ENCODE results near the gene SEPTIN8. TPM values are rescaled to one million over a fixed set of nuclear protein-coding genes. Genes with fewer than 3 reads are reported as not detected.

Gene SEPTIN8
- polyA plus RNA-seq, 1 donor (not counting 4 experiments of a cell fraction or from before 2014, with no cell fraction given): 46.4 TPM

DNA sequence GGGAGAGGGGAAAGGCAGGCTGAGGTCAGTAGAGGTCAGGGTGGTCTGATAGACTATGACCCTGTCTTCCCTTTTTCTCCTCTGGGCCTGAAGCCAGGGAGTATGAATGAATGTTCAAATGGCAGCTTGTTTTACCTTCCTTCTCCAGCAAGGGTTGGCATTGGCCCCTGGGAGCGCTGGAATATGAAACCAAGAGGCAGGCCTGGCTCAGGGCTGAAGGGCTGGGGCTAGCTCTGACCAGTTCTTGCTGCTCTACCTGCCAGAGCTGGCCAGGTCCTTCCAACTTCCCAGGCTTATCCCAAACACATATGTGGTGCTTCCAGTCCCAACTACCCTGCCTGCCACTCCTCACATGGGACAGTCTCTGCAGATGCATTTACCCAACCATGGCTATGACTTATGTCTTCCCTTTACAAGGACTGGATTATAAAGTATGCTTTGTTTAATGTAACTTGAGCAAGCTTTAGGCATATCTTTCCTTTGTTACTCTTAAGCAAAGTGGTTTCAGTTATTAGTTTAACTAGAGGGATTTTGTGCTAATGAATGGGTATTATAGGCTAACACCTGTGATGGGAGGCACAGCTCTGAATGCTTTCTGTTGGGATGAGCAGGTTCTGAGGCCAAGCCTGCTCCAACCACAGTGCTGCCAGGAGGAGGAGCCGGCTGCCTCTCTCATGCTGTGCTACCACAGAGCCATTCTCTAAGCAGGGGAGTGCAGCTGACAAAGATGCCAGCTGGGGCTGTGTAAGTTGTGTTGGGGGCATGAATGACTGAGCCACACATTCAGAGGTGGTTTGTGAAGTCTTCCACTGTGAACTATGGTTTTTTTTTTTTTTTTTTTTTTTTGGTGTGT is 23.7 kb downstream of the SEPTIN8 start:
- Histone ChIP-seq H3K36me3 (ENCODE audit: control insufficient read depth in 2 of 2, extremely low read depth in 1 of 2, insufficient read depth in 2 of 2, low read length in 2 of 2) (peaks cover 0 to 9% of the 10 kb centered on the region in 2 experiments), H2AFZ (ENCODE audit: control insufficient read depth, low read length) (no peak overlapping the region), H3K9ac (ENCODE audit: control insufficient read depth, extremely low read depth, insufficient read depth, low read length) (no peak overlapping the region), H3K9me1 (ENCODE audit: control insufficient read depth, extremely low read depth, insufficient read depth, low read length) (no peaks in the 10 kb centered on the region), H3K4me3 (ENCODE audit: control insufficient read depth in 2 of 3, extremely low read depth in 1 of 3, insufficient read depth in 2 of 3, low read depth in 1 of 3, low read length in 3 of 3) (no peak overlapping the region), H3K4me2 (ENCODE audit: control insufficient read depth, extremely low read depth, insufficient read depth, low read depth, low read length) (no peak overlapping the region), H3K4me1 (ENCODE audit: control insufficient read depth, extremely low read depth, insufficient read depth, low read length) (no peaks in the 10 kb centered on the region), H3K27me3 (ENCODE audit: control insufficient read depth, extremely low read depth, insufficient read depth, low read length) (no peaks in the 10 kb centered on the region), H3K27ac (ENCODE audit: control insufficient read depth, insufficient read depth, low read length) (no peak overlapping the region), H3K9me3 (ENCODE audit: control insufficient read depth, low read depth, low read length) (no peaks in the 10 kb centered on the region), H3K79me2 (ENCODE audit: control insufficient read depth, insufficient read depth, low read length) (no peaks in the 10 kb centered on the region), H4K20me1 (ENCODE audit: control insufficient read depth, extremely low read depth, insufficient read depth, low read length) (no peaks in the 10 kb centered on the region)
- DNase-seq (ENCODE audit: low read depth, low spot score) (no peak), FAIRE-seq (peak; percentile 5)
- no peak for TF ChIP-seq EZH2 (IDR thresholded peaks at IDR 0.05; ENCODE audit: low read length)
- TF ChIP-seq, protein P1, sequence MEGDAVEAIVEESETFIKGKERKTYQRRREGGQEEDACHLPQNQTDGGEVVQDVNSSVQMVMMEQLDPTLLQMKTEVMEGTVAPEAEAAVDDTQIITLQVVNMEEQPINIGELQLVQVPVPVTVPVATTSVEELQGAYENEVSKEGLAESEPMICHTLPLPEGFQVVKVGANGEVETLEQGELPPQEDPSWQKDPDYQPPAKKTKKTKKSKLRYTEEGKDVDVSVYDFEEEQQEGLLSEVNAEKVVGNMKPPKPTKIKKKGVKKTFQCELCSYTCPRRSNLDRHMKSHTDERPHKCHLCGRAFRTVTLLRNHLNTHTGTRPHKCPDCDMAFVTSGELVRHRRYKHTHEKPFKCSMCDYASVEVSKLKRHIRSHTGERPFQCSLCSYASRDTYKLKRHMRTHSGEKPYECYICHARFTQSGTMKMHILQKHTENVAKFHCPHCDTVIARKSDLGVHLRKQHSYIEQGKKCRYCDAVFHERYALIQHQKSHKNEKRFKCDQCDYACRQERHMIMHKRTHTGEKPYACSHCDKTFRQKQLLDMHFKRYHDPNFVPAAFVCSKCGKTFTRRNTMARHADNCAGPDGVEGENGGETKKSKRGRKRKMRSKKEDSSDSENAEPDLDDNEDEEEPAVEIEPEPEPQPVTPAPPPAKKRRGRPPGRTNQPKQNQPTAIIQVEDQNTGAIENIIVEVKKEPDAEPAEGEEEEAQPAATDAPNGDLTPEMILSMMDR (optimal IDR thresholded peaks at IDR 0.05 in 1 of 3, IDR thresholded peaks at IDR 0.05 in 1 of 3, conservative IDR thresholded peaks at IDR 0.05 in 1 of 3; ENCODE audit: extremely low read depth in 1 of 3, insufficient read depth in 2 of 3, low read length in 3 of 3): peak in 2 of 3 experiments; percentile 10 to 55
- dilution Hi-C loops (cut with MboI; ENCODE audit: extremely low pct_ligation_motif_present, low sequenced_read_pairs): no loop called here

DNA sequence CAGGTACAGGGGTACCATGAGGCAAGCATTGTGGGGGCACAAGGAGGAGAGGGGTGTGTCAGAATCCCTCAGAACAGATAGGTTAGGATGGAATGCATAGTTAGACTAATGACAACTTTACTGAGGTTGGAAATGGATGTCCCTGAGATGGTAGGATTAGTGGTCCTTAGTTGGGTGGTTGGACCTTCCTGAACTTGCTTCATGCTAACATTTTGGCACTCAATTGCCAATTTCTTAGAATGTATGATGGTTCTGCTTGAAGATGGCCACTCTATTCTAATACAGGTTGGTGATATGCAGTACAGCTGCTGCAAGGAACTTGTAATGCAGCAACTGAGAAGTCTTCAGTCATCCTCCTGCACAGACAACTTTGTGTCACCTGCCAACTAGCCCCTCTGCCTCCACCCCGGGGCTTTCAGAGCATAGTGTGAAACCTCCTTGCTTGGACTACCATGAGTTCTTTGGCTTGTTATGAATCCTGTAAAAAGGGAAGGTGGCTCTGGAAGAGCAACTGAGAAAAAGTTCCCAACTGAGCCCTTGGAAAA is 24.4 kb downstream of the SEPTIN8 start:
- H3K9me3 ChIP-seq (ENCODE audit: control insufficient read depth, low read depth, low read length): no peaks in the 10 kb centered on the region
- no peak for TF ChIP-seq EZH2 (IDR thresholded peaks at IDR 0.05; ENCODE audit: low read length)
- TF ChIP-seq, protein P1 (optimal IDR thresholded peaks at IDR 0.05 in 1 of 3, IDR thresholded peaks at IDR 0.05 in 1 of 3, conservative IDR thresholded peaks at IDR 0.05 in 1 of 3; ENCODE audit: extremely low read depth in 1 of 3, insufficient read depth in 2 of 3, low read length in 3 of 3): no peak
- no peak overlapping the region for H3K9ac ChIP-seq (ENCODE audit: control insufficient read depth, extremely low read depth, insufficient read depth, low read length)
- no peak overlapping the region for H3K4me2 ChIP-seq (ENCODE audit: control insufficient read depth, extremely low read depth, insufficient read depth, low read depth, low read length)
- no peaks in the 10 kb centered on the region for H3K79me2 ChIP-seq (ENCODE audit: control insufficient read depth, insufficient read depth, low read length)
- H3K4me3 ChIP-seq (ENCODE audit: control insufficient read depth in 2 of 3, extremely low read depth in 1 of 3, insufficient read depth in 2 of 3, low read depth in 1 of 3, low read length in 3 of 3): no peak overlapping the region
- no peaks in the 10 kb centered on the region for H3K9me1 ChIP-seq (ENCODE audit: control insufficient read depth, extremely low read depth, insufficient read depth, low read length)
- no peak overlapping the region for H3K27ac ChIP-seq (ENCODE audit: control insufficient read depth, insufficient read depth, low read length)
- no peak overlapping the region for H2AFZ ChIP-seq (ENCODE audit: control insufficient read depth, low read length)
- no peak for DNase-seq (ENCODE audit: low read depth, low spot score)
- no peaks in the 10 kb centered on the region for H3K27me3 ChIP-seq (ENCODE audit: control insufficient read depth, extremely low read depth, insufficient read depth, low read length)
- FAIRE-seq: no peak
- H4K20me1 ChIP-seq (ENCODE audit: control insufficient read depth, extremely low read depth, insufficient read depth, low read length): no peaks in the 10 kb centered on the region
- dilution Hi-C loops (cut with MboI; ENCODE audit: extremely low pct_ligation_motif_present, low sequenced_read_pairs): no loop called here
- H3K36me3 ChIP-seq (ENCODE audit: control insufficient read depth in 2 of 2, extremely low read depth in 1 of 2, insufficient read depth in 2 of 2, low read length in 2 of 2): peaks cover 0 to 4% of the 10 kb centered on the region in 2 experiments
- no peaks in the 10 kb centered on the region for H3K4me1 ChIP-seq (ENCODE audit: control insufficient read depth, extremely low read depth, insufficient read depth, low read length)
